ENCODE results near the gene CDC42EP4. TPM values are rescaled to one million over a fixed set of nuclear protein-coding genes. Genes with fewer than 3 reads are reported as not detected.
A peak's percentile ranks its signal among the peaks of the same experiment; 100 is the strongest.

The CDC42EP4 gene
- total RNA-seq, 4 donors from 2014 or later = 33.0 to 94.6 (median 69.7) TPM

GRCh38 chr17:73297934-73298861 lies 13.6 kb downstream of the CDC42EP4 start:
- no peak for DNase-seq (ENCODE audit: low spot score in 2 of 2)
- TF ChIP-seq POLR2A (IDR thresholded peaks at IDR 0.05) (no peak), CTCF (IDR thresholded peaks at IDR 0.05) (no peak)
- 73 to 74% methylated on average over 15 of the region's 15 CpGs for WGBS, 2 donors
- intact Hi-C loops (cut with DNase I; ENCODE audit: low total_unique reads) = no loop called here
- no peak overlapping the region for H3K4me3 ChIP-seq (ENCODE audit: low read depth, poor library complexity, severe bottlenecking)

- intact Hi-C loops (cut with DNase I; ENCODE audit: low total_unique reads) = no loop called here
- 53 to 54% methylated on average over 9 of the region's 9 CpGs for WGBS, 2 donors
- H3K4me3 ChIP-seq (ENCODE audit: low read depth, poor library complexity, severe bottlenecking) = no peak overlapping the region
- no peak for TF ChIP-seq CTCF (IDR thresholded peaks at IDR 0.05)
- TF ChIP-seq POLR2A (IDR thresholded peaks at IDR 0.05) = no peak
- peak in 1 of 2 donors; percentile 93 for DNase-seq (ENCODE audit: low spot score in 2 of 2)
These were observed 18.3 kb downstream of the CDC42EP4 start for GRCh38 chr17:73293480-73293911.

- no peak overlapping the region for H3K4me3 ChIP-seq (ENCODE audit: low read depth, poor library complexity, severe bottlenecking)
- TF ChIP-seq CTCF (IDR thresholded peaks at IDR 0.05) = no peak
- intact Hi-C loops (cut with DNase I; ENCODE audit: low total_unique reads) = no loop called here
- no peak for DNase-seq (ENCODE audit: low spot score in 2 of 2)
- WGBS, 2 donors = 56 to 65% methylated on average over 11 of the region's 11 CpGs
These were observed 18.8 kb downstream of the CDC42EP4 start for GRCh38 chr17:73293031-73293430.

- WGBS, 2 donors = 42 to 44% methylated on average over 12 of the region's 12 CpGs
- no peak overlapping the region for H3K4me3 ChIP-seq (ENCODE audit: low read depth, poor library complexity, severe bottlenecking)
- intact Hi-C loops (cut with DNase I; ENCODE audit: low total_unique reads) = no loop called here
- DNase-seq (ENCODE audit: low spot score in 2 of 2) = no peak
- TF ChIP-seq CTCF (IDR thresholded peaks at IDR 0.05) = no peak
- TF ChIP-seq POLR2A (IDR thresholded peaks at IDR 0.05) = no peak
These were observed 19.7 kb downstream of the CDC42EP4 start for GRCh38 chr17:73292031-73292531.

DNA sequence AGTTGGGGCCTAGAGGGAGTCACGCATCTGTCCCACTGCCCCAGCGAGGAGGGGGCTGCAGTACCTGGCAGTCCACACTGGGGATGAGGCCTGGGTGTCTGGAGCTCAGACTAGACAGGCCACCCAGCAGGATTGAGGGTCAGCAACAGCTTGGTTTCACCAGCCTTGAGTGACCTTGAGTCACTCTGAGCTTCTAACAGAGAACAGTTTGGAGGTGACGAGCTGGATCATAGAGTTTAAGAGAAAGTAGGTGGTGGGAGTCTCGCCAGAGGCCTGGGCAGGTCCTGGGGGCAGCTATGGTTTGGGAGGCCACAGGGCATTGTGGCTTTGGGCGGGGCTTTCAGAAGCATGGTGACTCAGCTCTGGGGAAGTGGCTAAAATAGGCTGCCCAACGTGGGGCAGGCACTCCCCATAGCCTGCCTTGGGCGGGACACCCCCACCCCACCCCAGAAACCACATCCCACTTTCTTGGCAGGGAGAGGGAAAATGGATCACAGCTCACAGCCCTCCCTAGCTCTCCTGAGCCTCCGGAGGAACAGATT lies 20.5 kb downstream of the CDC42EP4 start:
- WGBS, 2 donors = 28 to 34% methylated on average over 8 of the region's 8 CpGs
- DNase-seq (ENCODE audit: low spot score in 2 of 2) = peak; percentile 76 to 95

More for the DNA sequence above, 20.5 kb downstream of the CDC42EP4 start:
- H3K4me3 ChIP-seq (ENCODE audit: low read depth, poor library complexity, severe bottlenecking) = no peak overlapping the region
- intact Hi-C loops (cut with DNase I; ENCODE audit: low total_unique reads) = no loop called here
- TF ChIP-seq POLR2A (IDR thresholded peaks at IDR 0.05) = no peak
